ENCODE results near the gene TET1.
"Not testable (repeated sequence)": the region's sequence is repeated elsewhere in the genome, so short reads cannot be mapped to it uniquely, and the experiment has no call there.

TET1 gene

GRCh38 chr10:68713065-68713464 lies 152.9 kb downstream of the TET1 start:
- ATAC-seq, DNase-seq: not testable (repeated sequence)

- DNase-seq = no peak
- ATAC-seq = no peak
Observed at GRCh38 chr10:68717435-68717834, 157.3 kb downstream of the TET1 start.

GRCh38 chr10:68720793-68721672 lies 160.9 kb downstream of the TET1 start, which contains the start of gene CCAR1:
CCAR1 (plus strand) TSS chr10:68721239; CDS start chr10:68722505, 1,266 bp downstream.
- DNase-seq (peak; percentile 97), ATAC-seq (peak; percentile 100)

GRCh38 chr10:68721673-68722335 lies 161.7 kb downstream of the TET1 start:
- no peak for ATAC-seq
- DNase-seq = no peak

GRCh38 chr10:68725016-68725415 lies 164.9 kb downstream of the TET1 start:
- ATAC-seq (no peak), DNase-seq (no peak)

- DNase-seq (no peak), ATAC-seq (no peak)
Observed at GRCh38 chr10:68727146-68727545, 167.0 kb downstream of the TET1 start.

GRCh38 chr10:68732651-68733050 lies 172.5 kb downstream of the TET1 start:
- no peak for ATAC-seq
- no peak for DNase-seq

- DNase-seq = no peak
- ATAC-seq = no peak
Observed at GRCh38 chr10:68734349-68734748, 174.2 kb downstream of the TET1 start.

GRCh38 chr10:68735119-68735518 lies 175.0 kb downstream of the TET1 start:
- no peak for DNase-seq
- ATAC-seq = no peak

- ATAC-seq, DNase-seq: not testable (repeated sequence)
Observed at GRCh38 chr10:68735739-68736138, 175.6 kb downstream of the TET1 start.

GRCh38 chr10:68740676-68741075 lies 180.5 kb downstream of the TET1 start:
- DNase-seq = not testable (repeated sequence)

GRCh38 chr10:68742397-68742796 lies 182.3 kb downstream of the TET1 start:
- DNase-seq = no peak
- no peak for ATAC-seq

More at GRCh38 chr10:68740676-68741075, 180.5 kb downstream of the TET1 start:
- ATAC-seq = not testable (repeated sequence)

Measured in stimulated activated naive CD8-positive, alpha-beta T cell treated with anti-CD3 and anti-CD28 coated beads, Interleukin-15, Interleukin-2, amounts not matched to agents 100 U/mL and 50 U/mL, for 24 hours (primary cell).